Smooth muscle cell (in vitro differentiated cells): ENCODE results near the gene TTI1. TPM values are rescaled to one million over a fixed set of nuclear protein-coding genes. Genes with fewer than 3 reads are reported as not detected.

Source experiments
- DNase-seq: peaks from one replicate; lab custom pipeline; 2025; ENCODE audit not compliant: unreplicated experiment; lab: John Stamatoyannopoulos, UW
- H2AFZ ChIP-seq: fragments of 200-600 bp; sonication (generic); 2 replicates; pipeline ENCODE4 v1.6.0; 2016; ENCODE audit warnings: antibody characterized with exemption, low read depth, mild to moderate bottlenecking
- H3F3A ChIP-seq: fragments of 200-600 bp; sonication (generic); 2 replicates; pipeline ENCODE4 v1.6.0; 2017; ENCODE audit warnings: antibody characterized with exemption, low read depth
- H3K27ac ChIP-seq: fragments of 200-600 bp; sonication (generic); 2 replicates; pipeline ENCODE4 v1.5.1; 2016; ENCODE audit warnings: low read depth, mild to moderate bottlenecking
- H3K27me3 ChIP-seq: fragments of 200-600 bp; sonication (generic); 2 replicates; pipeline ENCODE4 v1.6.1; 2016; ENCODE audit warnings: low read depth, mild to moderate bottlenecking
- H3K36me3 ChIP-seq: fragments of 200-600 bp; sonication (generic); 2 replicates; pipeline ENCODE4 v1.5.1; 2016; ENCODE audit warnings: low read depth
- H3K4me1 ChIP-seq: fragments of 200-600 bp; sonication (generic); 2 replicates; pipeline ENCODE4 v1.5.1; 2016; ENCODE audit warnings: low read depth
- H3K4me2 ChIP-seq: fragments of 200-600 bp; sonication (generic); 2 replicates; pipeline ENCODE4 v1.6.0; 2016; ENCODE audit warnings: mild to moderate bottlenecking
- H3K4me3 ChIP-seq: fragments of 200-600 bp; sonication (generic); 2 replicates; pipeline ENCODE4 v1.5.1; 2016; ENCODE audit warnings: mild to moderate bottlenecking
- H3K79me2 ChIP-seq: fragments of 200-600 bp; sonication (generic); 2 replicates; pipeline ENCODE4 v1.6.0; 2016; ENCODE audit warnings: low read depth, mild to moderate bottlenecking
- H3K9ac ChIP-seq: fragments of 200-600 bp; sonication (generic); 2 replicates; pipeline ENCODE4 v1.6.0; 2016; ENCODE audit warnings: low read depth
- H3K9me3 ChIP-seq: fragments of 200-600 bp; sonication (generic); replicated peaks from 2 replicates; pipeline ENCODE4 v1.5.1; 2016; ENCODE audit warnings: low read depth
- H4K20me1 ChIP-seq: fragments of 200-600 bp; sonication (generic); 2 replicates; pipeline ENCODE4 v1.6.0; 2016; ENCODE audit warnings: low read depth
- WGBS: methylation state at CpG from one replicate; pipeline ENCODE4 v1.1.7; 2016; ENCODE audit warnings: low lambda C conversion rate; 5-methylcytosine and 5-hydroxymethylcytosine counted together
- polyA plus RNA-seq: library from polyadenylated mRNA; unstranded; fragments of >200 nt; fragmentation: Nextera tagmentation; extraction: Ambion mirVana; gene quantifications from 2 replicates; pipeline ENCODE4 v1.2.1, GENCODE V29; 2016
- total RNA-seq: library from RNA; depleted of rRNA; stranded (reverse); fragments of >200 nt; gene quantifications from 2 replicates; pipeline ENCODE4 v1.2.3, GENCODE V29; 2014
- TF ChIP-seq, protein P1 (sequence below): fragments of 200-600 bp; sonication (generic); IDR thresholded peaks from 2 replicates; pipeline ENCODE4 v1.5.1; 2017; ENCODE audit warnings: borderline replicate concordance, mild to moderate bottlenecking, antibody characterized with exemption; ENCODE audit not compliant: insufficient read depth, poor library complexity, severe bottlenecking

TTI1 gene
- total and polyA plus RNA-seq, 2 experiments from 2014 or later = 17.0 to 20.0 TPM

DNA sequence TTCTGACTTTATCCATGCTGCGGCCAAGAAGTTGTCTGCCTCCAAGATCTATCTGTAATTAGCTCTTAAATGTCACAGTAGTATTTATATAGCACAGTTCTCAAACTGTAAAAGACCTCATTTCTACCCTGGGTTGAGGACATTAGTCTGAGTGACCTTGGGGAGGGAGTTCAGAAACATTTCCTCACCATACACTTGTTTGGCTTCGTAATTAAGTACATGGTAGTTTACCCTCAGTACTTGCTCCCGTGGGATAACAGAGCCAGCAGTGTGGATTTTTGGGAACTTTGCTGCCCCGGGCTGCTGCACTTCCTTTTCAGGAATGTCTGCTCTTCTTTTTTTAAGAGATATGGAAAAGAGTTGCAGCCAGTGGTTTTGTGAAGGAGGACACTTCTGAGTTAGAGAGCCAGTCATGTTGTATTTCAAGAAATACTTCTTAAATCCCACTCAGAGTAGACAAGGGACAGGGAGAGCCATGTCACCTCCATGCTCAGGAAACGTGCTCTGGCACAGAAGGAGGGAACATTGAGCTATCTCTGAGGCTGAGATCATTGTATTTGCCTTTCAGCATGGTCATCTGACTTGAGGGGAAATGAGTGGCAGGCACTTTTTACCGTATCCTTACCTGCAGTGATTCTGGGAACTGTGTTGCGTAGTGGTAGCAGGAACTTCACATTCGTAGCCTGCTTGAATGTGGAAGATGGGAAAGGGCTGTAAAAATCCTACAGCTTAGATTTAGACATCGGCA, 33.9 kb upstream of the TTI1 start:
- no peak for DNase-seq
- peaks cover 30% of the 10 kb centered on the region for H3K36me3 ChIP-seq
- no peaks in the 10 kb centered on the region for H3K79me2 ChIP-seq
- H2AFZ ChIP-seq = no peak overlapping the region
- no peaks in the 10 kb centered on the region for H4K20me1 ChIP-seq
- TF ChIP-seq, protein P1, sequence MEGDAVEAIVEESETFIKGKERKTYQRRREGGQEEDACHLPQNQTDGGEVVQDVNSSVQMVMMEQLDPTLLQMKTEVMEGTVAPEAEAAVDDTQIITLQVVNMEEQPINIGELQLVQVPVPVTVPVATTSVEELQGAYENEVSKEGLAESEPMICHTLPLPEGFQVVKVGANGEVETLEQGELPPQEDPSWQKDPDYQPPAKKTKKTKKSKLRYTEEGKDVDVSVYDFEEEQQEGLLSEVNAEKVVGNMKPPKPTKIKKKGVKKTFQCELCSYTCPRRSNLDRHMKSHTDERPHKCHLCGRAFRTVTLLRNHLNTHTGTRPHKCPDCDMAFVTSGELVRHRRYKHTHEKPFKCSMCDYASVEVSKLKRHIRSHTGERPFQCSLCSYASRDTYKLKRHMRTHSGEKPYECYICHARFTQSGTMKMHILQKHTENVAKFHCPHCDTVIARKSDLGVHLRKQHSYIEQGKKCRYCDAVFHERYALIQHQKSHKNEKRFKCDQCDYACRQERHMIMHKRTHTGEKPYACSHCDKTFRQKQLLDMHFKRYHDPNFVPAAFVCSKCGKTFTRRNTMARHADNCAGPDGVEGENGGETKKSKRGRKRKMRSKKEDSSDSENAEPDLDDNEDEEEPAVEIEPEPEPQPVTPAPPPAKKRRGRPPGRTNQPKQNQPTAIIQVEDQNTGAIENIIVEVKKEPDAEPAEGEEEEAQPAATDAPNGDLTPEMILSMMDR = no peak
- H3K4me2 ChIP-seq = no peak overlapping the region
- H3F3A ChIP-seq = peaks cover 2% of the 10 kb centered on the region
- H3K4me1 ChIP-seq = no peaks in the 10 kb centered on the region
- H3K27me3 ChIP-seq = no peaks in the 10 kb centered on the region
- H3K9ac ChIP-seq = no peak overlapping the region
- no peak overlapping the region for H3K4me3 ChIP-seq
- 72% methylated on average over 9 of the region's 9 CpGs for WGBS
- H3K9me3 ChIP-seq = no peaks in the 10 kb centered on the region
- H3K27ac ChIP-seq = no peak overlapping the region

DNA sequence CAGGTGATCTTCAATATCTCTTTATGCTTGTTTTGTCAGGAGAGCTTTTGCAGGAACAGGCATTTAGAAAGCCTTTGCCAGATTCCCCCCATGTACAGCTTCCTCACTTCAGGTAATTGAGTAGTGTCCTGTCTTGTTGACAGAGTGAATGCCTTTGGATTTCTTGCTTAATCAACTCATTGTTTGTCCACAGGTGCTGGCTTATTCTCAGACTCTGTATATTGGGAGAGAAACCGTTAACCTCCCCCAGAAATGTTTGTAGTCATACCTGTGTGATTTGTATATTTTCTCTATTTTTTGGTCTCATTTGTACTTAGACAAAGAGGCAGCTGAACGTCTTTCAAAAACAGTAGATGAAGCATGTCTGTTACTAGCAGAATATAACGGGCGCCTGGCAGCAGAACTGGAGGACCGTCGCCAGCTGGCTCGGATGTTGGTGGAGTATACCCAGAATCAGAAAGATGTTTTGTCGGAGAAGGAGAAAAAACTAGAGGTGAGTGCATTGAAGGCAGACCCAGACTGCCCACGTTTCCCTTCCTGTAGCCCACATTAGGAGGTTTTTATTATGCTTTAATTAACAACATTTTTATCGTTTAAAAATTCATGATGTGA, 32.6 kb upstream of the TTI1 start:
- H3K36me3 ChIP-seq = peaks cover 23% of the 10 kb centered on the region
- no peaks in the 10 kb centered on the region for H3F3A ChIP-seq
- H3K4me2 ChIP-seq = no peak overlapping the region
- H3K27me3 ChIP-seq = no peaks in the 10 kb centered on the region
- no peak overlapping the region for H2AFZ ChIP-seq
- H3K79me2 ChIP-seq = no peaks in the 10 kb centered on the region
- H3K27ac ChIP-seq = no peak overlapping the region
- no peak for DNase-seq
- no peak overlapping the region for H3K4me3 ChIP-seq
- no peak overlapping the region for H3K9ac ChIP-seq
- TF ChIP-seq, protein P1 = no peak
- 95% methylated on average over 10 of the region's 10 CpGs for WGBS
- H4K20me1 ChIP-seq = no peaks in the 10 kb centered on the region
- H3K9me3 ChIP-seq = no peaks in the 10 kb centered on the region
- no peaks in the 10 kb centered on the region for H3K4me1 ChIP-seq

- H3K36me3 ChIP-seq = peaks cover 14% of the 10 kb centered on the region
- TF ChIP-seq, protein P1 = no peak
These were observed 30.8 kb upstream of the TTI1 start for GRCh38 chr20:38063911-38064530.

More at GRCh38 chr20:38063911-38064530, 30.8 kb upstream of the TTI1 start:
- H3K79me2 ChIP-seq = no peaks in the 10 kb centered on the region
- WGBS = 97% methylated on average over 7 of the region's 7 CpGs
- DNase-seq = no peak
- no peaks in the 10 kb centered on the region for H3K4me1 ChIP-seq
- no peaks in the 10 kb centered on the region for H3K27me3 ChIP-seq
- H3F3A ChIP-seq = no peaks in the 10 kb centered on the region
- no peak overlapping the region for H3K4me2 ChIP-seq
- H3K27ac ChIP-seq = no peak overlapping the region
- H3K9ac ChIP-seq = no peak overlapping the region
- no peaks in the 10 kb centered on the region for H4K20me1 ChIP-seq
- no peak overlapping the region for H3K4me3 ChIP-seq
- no peaks in the 10 kb centered on the region for H3K9me3 ChIP-seq
- no peak overlapping the region for H2AFZ ChIP-seq
